IPS-NIHi11 (cell line): ENCODE results near the gene AP3M1.

Experiments used
- DNase-seq: peaks from one replicate; pipeline ENCODE4 v3.0.0; 2012; ENCODE audit warnings: mixed read lengths, low spot score

The AP3M1 gene

GRCh38 chr10:74079936-74080590, 70.6 kb downstream of the AP3M1 start:
- no peak for DNase-seq

GRCh38 chr10:74079028-74079935, 71.3 kb downstream of the AP3M1 start:
- no peak for DNase-seq

- DNase-seq, result no peak
Observed at GRCh38 chr10:74078037-74078436, 72.6 kb downstream of the AP3M1 start.

GRCh38 chr10:74077416-74077815, 73.2 kb downstream of the AP3M1 start:
- no peak for DNase-seq

GRCh38 chr10:74076961-74077360, 73.7 kb downstream of the AP3M1 start:
- DNase-seq, result no peak

- no peak for DNase-seq
Observed at GRCh38 chr10:74075906-74076305, 74.7 kb downstream of the AP3M1 start.

- DNase-seq, result no peak
Observed at GRCh38 chr10:74072503-74072902, 78.1 kb downstream of the AP3M1 start.

- no peak for DNase-seq
Observed at GRCh38 chr10:74071157-74071556, 79.5 kb downstream of the AP3M1 start.
